ENCODE data around the gene TMEM63A.

DNA sequence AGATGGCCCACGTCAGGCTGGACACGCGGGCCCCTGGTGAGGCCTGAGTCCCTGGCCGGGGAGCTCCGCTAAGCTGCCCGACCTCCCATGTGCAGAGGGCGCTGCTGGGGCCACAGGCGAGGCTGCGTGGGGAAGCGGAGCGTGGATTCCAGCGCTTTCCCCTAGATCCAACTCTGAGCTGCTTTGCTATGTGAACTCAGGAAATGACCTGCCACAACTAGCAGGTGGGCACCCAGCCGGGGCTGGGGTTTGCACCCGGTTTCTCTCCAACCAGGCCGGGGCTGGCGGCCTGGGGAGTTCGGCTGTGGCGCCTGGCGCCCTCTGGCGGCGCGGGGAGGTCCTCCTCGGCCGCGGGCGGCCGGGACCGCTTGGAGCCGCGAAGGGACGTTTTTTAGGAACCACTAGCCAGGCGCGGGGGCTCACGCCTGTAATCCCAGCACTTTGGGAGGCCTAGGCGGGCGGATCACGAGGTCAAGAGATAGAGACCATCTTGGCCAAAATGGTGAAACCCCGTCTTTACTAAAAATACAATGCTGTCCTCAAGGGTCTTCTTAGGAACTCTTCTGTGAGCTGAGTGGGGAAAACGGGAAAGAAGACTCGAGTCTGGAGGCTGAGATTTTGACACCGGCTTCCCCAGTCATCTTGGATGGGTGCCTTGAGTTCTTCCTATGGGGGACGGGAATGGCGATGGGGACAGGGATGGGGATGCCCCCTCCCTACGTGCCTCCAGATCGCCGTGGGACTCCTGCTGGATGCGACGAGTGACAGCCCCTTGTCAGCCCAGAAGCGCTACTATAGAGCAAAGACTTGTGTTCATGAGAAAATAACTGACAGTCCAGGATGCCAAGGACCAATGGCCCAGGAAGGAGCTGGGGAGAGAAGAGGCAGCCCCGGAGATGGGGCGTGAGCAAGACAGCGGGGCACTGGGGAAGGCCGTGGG lies 29.3 kb upstream of the TMEM63A start:
- TF ChIP-seq RAD21 (conservative IDR thresholded peaks at IDR 0.05 in 1 of 2, IDR thresholded peaks at IDR 0.05 in 1 of 2) (peak; percentile 73 to 95), POLR2A (IDR thresholded peaks at IDR 0.05; ENCODE audit: low read length) (no peak), ZFP36 (IDR thresholded peaks at IDR 0.05; ENCODE audit: borderline replicate concordance, partially characterized antibody) (no peak), CHD2 (IDR thresholded peaks at IDR 0.05; ENCODE audit: low read length, partially characterized antibody) (no peak), SMC3 (IDR thresholded peaks at IDR 0.05) (peak; percentile 98)
- TF ChIP-seq, protein P1, sequence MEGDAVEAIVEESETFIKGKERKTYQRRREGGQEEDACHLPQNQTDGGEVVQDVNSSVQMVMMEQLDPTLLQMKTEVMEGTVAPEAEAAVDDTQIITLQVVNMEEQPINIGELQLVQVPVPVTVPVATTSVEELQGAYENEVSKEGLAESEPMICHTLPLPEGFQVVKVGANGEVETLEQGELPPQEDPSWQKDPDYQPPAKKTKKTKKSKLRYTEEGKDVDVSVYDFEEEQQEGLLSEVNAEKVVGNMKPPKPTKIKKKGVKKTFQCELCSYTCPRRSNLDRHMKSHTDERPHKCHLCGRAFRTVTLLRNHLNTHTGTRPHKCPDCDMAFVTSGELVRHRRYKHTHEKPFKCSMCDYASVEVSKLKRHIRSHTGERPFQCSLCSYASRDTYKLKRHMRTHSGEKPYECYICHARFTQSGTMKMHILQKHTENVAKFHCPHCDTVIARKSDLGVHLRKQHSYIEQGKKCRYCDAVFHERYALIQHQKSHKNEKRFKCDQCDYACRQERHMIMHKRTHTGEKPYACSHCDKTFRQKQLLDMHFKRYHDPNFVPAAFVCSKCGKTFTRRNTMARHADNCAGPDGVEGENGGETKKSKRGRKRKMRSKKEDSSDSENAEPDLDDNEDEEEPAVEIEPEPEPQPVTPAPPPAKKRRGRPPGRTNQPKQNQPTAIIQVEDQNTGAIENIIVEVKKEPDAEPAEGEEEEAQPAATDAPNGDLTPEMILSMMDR (IDR thresholded peaks at IDR 0.05): peak; percentile 99
